Measurements from ENCODE around the gene BCAM. TPM values are rescaled to one million over a fixed set of nuclear protein-coding genes. Genes with fewer than 3 reads are reported as not detected.

The BCAM gene
- total and polyA plus RNA-seq, 7 donors, result 12.5 to 44.9 (median 20.0) TPM

GRCh38 chr19:44847144-44848035 lies 38.5 kb downstream of the BCAM start:
- Histone ChIP-seq H3K4me1 (no peaks in the 10 kb centered on the region), H3K4me3 (peak overlapping the region; percentile 78), H3K27ac (peak overlapping the region; percentile 83), H3K36me3 (ENCODE audit: insufficient read depth in 1 of 2, low read depth in 1 of 2) (no peaks in the 10 kb centered on the region), H3K9me3 (no peaks in the 10 kb centered on the region), H3K27me3 (ENCODE audit: insufficient read depth in 3 of 3, low read length in 2 of 3) (no peaks in the 10 kb centered on the region)
- peak; percentile 69 to 72 for DNase-seq
- WGBS, 3 donors, result 10 to 23% (median 17%) methylated on average over 45 to 47 of the region's 47 CpGs
- TF ChIP-seq CTCF (IDR thresholded peaks at IDR 0.05), result no peak
- intact Hi-C loops (cut with DNase I), result loop anchor here in 1 of 2 donors (10.0 kb wide), 2 partner anchors 123 to 273 kb away; no protein-coding TSS in a partner anchor
- ATAC-seq, result no peak

- Histone ChIP-seq H3K36me3 (ENCODE audit: insufficient read depth in 1 of 2, low read depth in 1 of 2) (no peaks in the 10 kb centered on the region), H3K9me3 (no peaks in the 10 kb centered on the region), H3K4me1 (no peaks in the 10 kb centered on the region), H3K4me3 (peak overlapping the region; percentile 78), H3K27me3 (ENCODE audit: insufficient read depth in 3 of 3, low read length in 2 of 3) (no peaks in the 10 kb centered on the region), H3K27ac (peak overlapping the region; percentile 83)
- no peak for DNase-seq
- no peak for ATAC-seq
- no peak for TF ChIP-seq CTCF (IDR thresholded peaks at IDR 0.05)
- WGBS, 3 donors, result 33 to 39% (median 36%) methylated on average over 19 of the region's 19 CpGs
- intact Hi-C loops (cut with DNase I), result loop anchor here in 1 of 2 donors (10.0 kb wide), 2 partner anchors 123 to 273 kb away; no protein-coding TSS in a partner anchor
These were observed 39.3 kb downstream of the BCAM start for GRCh38 chr19:44848036-44848811.

GRCh38 chr19:44848812-44849447 lies 40.0 kb downstream of the BCAM start:
- Histone ChIP-seq H3K9me3 (no peaks in the 10 kb centered on the region), H3K27me3 (ENCODE audit: insufficient read depth in 3 of 3, low read length in 2 of 3) (no peaks in the 10 kb centered on the region), H3K4me1 (no peaks in the 10 kb centered on the region), H3K36me3 (ENCODE audit: insufficient read depth in 1 of 2, low read depth in 1 of 2) (no peaks in the 10 kb centered on the region), H3K27ac (peak overlapping the region; percentile 83), H3K4me3 (peak overlapping the region; percentile 78)
- no peak for DNase-seq
- 38 to 43% (median 42%) methylated on average over 18 of the region's 18 CpGs for whole genome bisulfite sequencing, 3 donors
- intact Hi-C loops (cut with DNase I), result loop anchor here in 1 of 2 donors (10.0 kb wide), 2 partner anchors 124 to 274 kb away; no protein-coding TSS in a partner anchor
- no peak for ATAC-seq
- TF ChIP-seq CTCF (IDR thresholded peaks at IDR 0.05), result no peak

GRCh38 chr19:44850641-44851109 lies 41.8 kb downstream of the BCAM start:
- Histone ChIP-seq H3K4me1 (no peaks in the 10 kb centered on the region), H3K27me3 (ENCODE audit: insufficient read depth in 3 of 3, low read length in 2 of 3) (no peaks in the 10 kb centered on the region), H3K9me3 (no peaks in the 10 kb centered on the region), H3K4me3 (no peak overlapping the region), H3K27ac (no peak overlapping the region), H3K36me3 (ENCODE audit: insufficient read depth in 1 of 2, low read depth in 1 of 2) (no peaks in the 10 kb centered on the region)
- whole genome bisulfite sequencing, 3 donors, result 51 to 63% (median 56%) methylated on average over 8 of the region's 8 CpGs
- TF ChIP-seq CTCF (IDR thresholded peaks at IDR 0.05), result no peak
- DNase-seq (no peak), ATAC-seq (no peak)
- intact Hi-C loops (cut with DNase I), result no loop called here
